A673 (cell line): ENCODE results near the gene SKA2. TPM values are rescaled to one million over a fixed set of nuclear protein-coding genes. Genes with fewer than 3 reads are reported as not detected.

Experiments
- Bru-seq: library from RNA; stranded (reverse); fragments of 400-500 nt; gene quantifications from one replicate; lab custom pipeline; 2021; lab: Mats Ljungman, UMichigan
- BruChase-seq, 2 experiments: library from RNA; stranded (reverse); fragments of 400-500 nt; gene quantifications; one replicate each; lab custom pipeline; 2021; lab: Mats Ljungman, UMichigan
- BruUV-seq: library from RNA; stranded (reverse); fragments of 400-500 nt; replicated peaks from 2 replicates; lab custom pipeline; 2021; lab: Mats Ljungman, UMichigan
- CTCF ChIA-PET: fragments of 300-600 bp; sonication (Branson Sonifier 250); formaldehyde crosslinking; loops from one replicate; lab custom pipeline; 2022; ENCODE audit warnings: antibody characterized with exemption; lab: Charles Lee
- POLR2A ChIA-PET: fragments of 300-600 bp; sonication (Branson Sonifier 250); formaldehyde crosslinking; loops from one replicate; lab custom pipeline; 2022; ENCODE audit warnings: antibody characterized with exemption; ENCODE audit not compliant: low non-redundant PET; lab: Charles Lee
- DNase-seq: peaks from one replicate; pipeline ENCODE4 v3.0.0-alpha.2; 2015; ENCODE audit warnings: low spot score
- H3K27ac ChIP-seq: fragments of 200-600 bp; sonication (generic); 2 replicates; pipeline ENCODE4 v1.5.1; 2016; ENCODE audit warnings: mixed run types, low read depth, mild to moderate bottlenecking, mixed read lengths, antibody characterized with exemption, low read length; ENCODE audit not compliant: poor library complexity, severe bottlenecking
- H3K27me3 ChIP-seq: fragments of 200-600 bp; sonication (generic); replicated peaks from 2 replicates; pipeline ENCODE4 v1.6.1; 2017; ENCODE audit warnings: mixed run types, low read depth, mild to moderate bottlenecking, mixed read lengths, antibody characterized with exemption, low read length; ENCODE audit not compliant: insufficient read depth, poor library complexity
- H3K36me3 ChIP-seq: fragments of 200-600 bp; sonication (generic); 2 replicates; pipeline ENCODE4 v1.6.1; 2016; ENCODE audit warnings: mixed run types, mild to moderate bottlenecking, mixed read lengths, antibody characterized with exemption, low read length; ENCODE audit not compliant: insufficient read depth, poor library complexity, severe bottlenecking
- H3K4me1 ChIP-seq: fragments of 200-600 bp; sonication (generic); 2 replicates; pipeline ENCODE4 v1.6.1; 2017; ENCODE audit warnings: mixed run types, mild to moderate bottlenecking, mixed read lengths, antibody characterized with exemption, low read length; ENCODE audit not compliant: insufficient read depth, poor library complexity, severe bottlenecking
- H3K4me3 ChIP-seq: fragments of 200-600 bp; sonication (generic); 2 replicates; pipeline ENCODE4 v1.5.1; 2016; ENCODE audit warnings: low read depth, mixed run types, mild to moderate bottlenecking, mixed read lengths, low read length; ENCODE audit not compliant: poor library complexity, severe bottlenecking
- H3K9me3 ChIP-seq: fragments of 200-600 bp; sonication (generic); 2 replicates; pipeline ENCODE4 v1.6.1; 2016; ENCODE audit warnings: mixed run types, low read depth, mild to moderate bottlenecking, mixed read lengths, antibody characterized with exemption, low read length; ENCODE audit not compliant: poor library complexity, severe bottlenecking
- EZH2 ChIP-seq: fragments of 200-600 bp; sonication (generic); IDR thresholded peaks from 2 replicates; pipeline ENCODE4 v1.6.1; 2017; ENCODE audit warnings: borderline replicate concordance, low read depth, mild to moderate bottlenecking, mixed read lengths, antibody characterized with exemption, low read length; ENCODE audit not compliant: poor library complexity, severe bottlenecking
- intact Hi-C: fragments of 100-400 bp; cut with micrococcal nuclease; formaldehyde crosslinking; loops from one replicate; pipeline ENCODE4 v1.10.0; 2022; ENCODE audit not compliant: unreplicated experiment
- long read RNA-seq: library from polyadenylated mRNA; stranded (forward); transcript quantifications from one replicate; pipeline ENCODE4 v2.0.0, GENCODE V29; 2022
- total RNA-seq: library from RNA; stranded (reverse); gene quantifications from 2 replicates; pipeline ENCODE4 v1.2.3, GENCODE V29; 2021
- TF ChIP-seq, protein P1 (sequence below): fragments of 300-800, 200-600 bp; sonication (generic); conservative IDR thresholded peaks from 2 replicates; pipeline ENCODE4 v1.5.1; 2017; ENCODE audit warnings: low read depth, mild to moderate bottlenecking, antibody characterized with exemption, low read length, moderate library complexity, mixed read lengths

Gene SKA2, protein sequence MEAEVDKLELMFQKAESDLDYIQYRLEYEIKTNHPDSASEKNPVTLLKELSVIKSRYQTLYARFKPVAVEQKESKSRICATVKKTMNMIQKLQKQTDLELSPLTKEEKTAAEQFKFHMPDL
- 127 and 158 TPM in 2 replicates for total RNA-seq
- Bru-seq, nascent RNA: percentile 93 among the genes with signal in this experiment
- percentile 90 among the genes with signal in this experiment for BruChase-seq, experiment 1, labeled RNA remaining after a 2-hour chase
- percentile 94 among the genes with signal in this experiment for BruChase-seq, experiment 2, labeled RNA remaining after a 6-hour chase
- long read RNA-seq, transcript SKA2-206 (3 exons, 595 nt): minor isoform, 57 of 175 reads
- long read RNA-seq, transcript SKA2-203 (3 exons, 689 nt): minor isoform, 9 of 175 reads
- long read RNA-seq, transcript SKA2-208 (2 exons, 533 nt): minor isoform, 15 of 175 reads
- long read RNA-seq, transcript SKA2-201 (4 exons, 2,798 nt): major isoform, 70 of 175 reads
- long read RNA-seq, partial matches to known transcripts: 1 of 175 reads
- long read RNA-seq, other reads (novel, unspliced or antisense): 12 of 175 reads

DNA sequence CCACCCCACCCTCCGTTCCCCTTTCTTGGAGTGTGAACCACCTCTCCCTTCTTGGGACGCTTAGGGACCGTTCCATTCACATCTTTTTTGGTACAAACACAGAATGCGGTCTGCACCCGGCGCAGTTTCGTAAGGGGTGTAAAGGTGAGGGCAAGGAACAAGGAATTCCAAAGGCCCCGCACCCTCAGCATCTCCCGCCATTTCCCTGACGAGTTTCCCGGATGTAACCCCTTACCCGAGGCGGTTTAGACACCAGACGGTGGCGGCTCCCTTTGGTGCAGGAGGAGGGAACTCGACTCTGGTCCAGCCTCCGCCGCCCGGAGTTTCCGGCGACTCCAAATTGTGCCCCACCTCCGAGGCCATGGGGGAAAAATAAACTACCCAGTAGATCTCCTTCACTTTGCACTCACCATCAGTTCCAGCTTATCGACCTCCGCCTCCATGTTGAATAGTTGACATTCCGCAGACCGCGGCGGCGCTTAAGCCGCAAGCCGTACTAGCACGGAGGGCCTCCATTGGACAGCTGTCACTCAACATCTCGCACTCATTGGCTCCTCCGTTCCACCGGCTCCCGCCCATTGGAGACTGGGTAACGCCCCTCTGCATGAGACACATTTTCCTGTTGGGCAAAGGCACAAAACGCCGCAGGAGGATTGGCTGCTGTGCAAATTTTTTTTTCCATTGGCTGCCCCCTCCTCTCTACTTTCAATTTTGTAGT lies at the start of gene SKA2:
Gene SKA2 (minus strand): TSS at position 466 of the 718 bp plus-strand sequence. CDS start 23 bp downstream, at position 443.
- no peaks in the 10 kb centered on the region for H3K9me3 ChIP-seq
- ChIA-PET CTCF (no interaction called here), POLR2A (interaction anchor here (0.5 to 0.7 kb wide), 6 partner anchors 8 to 1432 kb away, joined by 3 to 6 read pairs (median 4); no protein-coding TSS in a partner anchor)
- TF ChIP-seq, protein P1, sequence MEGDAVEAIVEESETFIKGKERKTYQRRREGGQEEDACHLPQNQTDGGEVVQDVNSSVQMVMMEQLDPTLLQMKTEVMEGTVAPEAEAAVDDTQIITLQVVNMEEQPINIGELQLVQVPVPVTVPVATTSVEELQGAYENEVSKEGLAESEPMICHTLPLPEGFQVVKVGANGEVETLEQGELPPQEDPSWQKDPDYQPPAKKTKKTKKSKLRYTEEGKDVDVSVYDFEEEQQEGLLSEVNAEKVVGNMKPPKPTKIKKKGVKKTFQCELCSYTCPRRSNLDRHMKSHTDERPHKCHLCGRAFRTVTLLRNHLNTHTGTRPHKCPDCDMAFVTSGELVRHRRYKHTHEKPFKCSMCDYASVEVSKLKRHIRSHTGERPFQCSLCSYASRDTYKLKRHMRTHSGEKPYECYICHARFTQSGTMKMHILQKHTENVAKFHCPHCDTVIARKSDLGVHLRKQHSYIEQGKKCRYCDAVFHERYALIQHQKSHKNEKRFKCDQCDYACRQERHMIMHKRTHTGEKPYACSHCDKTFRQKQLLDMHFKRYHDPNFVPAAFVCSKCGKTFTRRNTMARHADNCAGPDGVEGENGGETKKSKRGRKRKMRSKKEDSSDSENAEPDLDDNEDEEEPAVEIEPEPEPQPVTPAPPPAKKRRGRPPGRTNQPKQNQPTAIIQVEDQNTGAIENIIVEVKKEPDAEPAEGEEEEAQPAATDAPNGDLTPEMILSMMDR: no peak
- TF ChIP-seq EZH2: no peak
- intact Hi-C loops: loop anchor here (5.0 to 10.0 kb wide), 2 partner anchors 48 to 640 kb away; partner anchors contain the start of genes MTMR4 and TRIM37
- no peaks in the 10 kb centered on the region for H3K36me3 ChIP-seq
- H3K27ac ChIP-seq: peak within 1 kb of the TSS; percentile 97
- no peaks in the 10 kb centered on the region for H3K27me3 ChIP-seq
- DNase-seq: no peak
- H3K4me3 ChIP-seq: peak within 1 kb of the TSS; percentile 62
- no TSS peak for BruUV-seq
- peaks cover 40% of the 10 kb centered on the region for H3K4me1 ChIP-seq

DNA sequence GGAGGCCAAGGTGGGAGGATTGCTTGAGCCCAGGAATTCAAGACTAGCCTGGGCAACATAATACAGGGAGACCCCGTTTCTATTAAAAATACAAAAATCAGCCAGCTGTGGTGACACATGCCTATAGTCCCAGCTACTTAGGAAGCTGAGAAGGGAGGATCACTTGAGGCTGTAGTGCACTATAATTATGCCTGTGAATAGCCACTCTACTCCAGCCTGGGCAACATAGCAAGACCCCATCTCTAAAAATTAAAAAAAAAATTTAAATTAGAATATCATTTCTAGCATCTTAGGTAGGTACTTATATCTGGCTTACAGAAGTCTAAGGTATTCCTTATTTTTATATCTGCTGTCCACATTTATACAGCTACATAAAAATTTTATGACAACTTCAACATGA lies 47.3 kb upstream of the SKA2 start:
- Histone ChIP-seq H3K4me3 (no peak overlapping the region), H3K27me3 (no peaks in the 10 kb centered on the region), H3K27ac (no peak overlapping the region), H3K9me3 (no peaks in the 10 kb centered on the region), H3K4me1 (no peaks in the 10 kb centered on the region), H3K36me3 (peaks cover 56% of the 10 kb centered on the region)
- BruUV-seq: no TSS peak
- POLR2A ChIA-PET: no interaction called here
- intact Hi-C loops: no loop called here
- no peak for TF ChIP-seq EZH2
- TF ChIP-seq, protein P1: no peak
- DNase-seq: no peak
- CTCF ChIA-PET: no interaction called here

DNA sequence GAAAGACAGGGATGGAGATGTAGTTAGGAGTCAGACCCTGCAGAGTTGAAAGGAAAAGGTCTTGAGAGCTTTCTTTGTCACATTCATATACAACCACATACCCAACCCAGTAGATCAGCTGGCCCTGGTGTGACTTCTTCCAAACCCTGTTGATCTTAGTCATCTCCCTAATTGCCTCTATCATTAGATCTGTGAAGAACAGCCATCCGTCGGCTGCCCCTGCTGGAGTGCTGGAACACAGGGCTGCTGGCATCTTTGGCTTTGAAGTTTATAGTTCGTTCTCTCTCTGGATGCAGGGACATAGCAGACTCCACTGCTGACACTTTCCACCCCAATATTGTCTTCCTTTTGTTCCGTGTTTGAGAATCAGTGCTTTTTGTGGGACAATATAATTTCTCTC lies 44.4 kb upstream of the SKA2 start:
- Histone ChIP-seq H3K27ac (no peak overlapping the region), H3K36me3 (peaks cover 84% of the 10 kb centered on the region), H3K4me3 (no peak overlapping the region), H3K4me1 (no peaks in the 10 kb centered on the region), H3K27me3 (no peaks in the 10 kb centered on the region), H3K9me3 (no peaks in the 10 kb centered on the region)
- intact Hi-C loops: no loop called here
- ChIA-PET CTCF (no interaction called here), POLR2A (no interaction called here)
- DNase-seq: no peak
- BruUV-seq: no TSS peak
- TF ChIP-seq, protein P1: no peak
- no peak for TF ChIP-seq EZH2
